Calu3 (cell line): ENCODE results near the gene IL1RN. TPM values are rescaled to one million over a fixed set of nuclear protein-coding genes. Genes with fewer than 3 reads are reported as not detected.
A peak's percentile ranks its signal among the peaks of the same experiment; 100 is the strongest.

Experiments used
- BruUV-seq: library from RNA; stranded (reverse); fragments of 400-500 nt; replicated peaks from 2 replicates; lab custom pipeline; 2021; lab: Mats Ljungman, UMichigan
- CTCF ChIA-PET: fragments of 300-600 bp; sonication (Branson Sonifier 250); formaldehyde crosslinking; loops from one replicate; lab custom pipeline; 2022; ENCODE audit warnings: antibody characterized with exemption; lab: Charles Lee
- DNase-seq: peaks from one replicate; pipeline ENCODE4 v3.0.0; 2022
- H3K27ac Mint-ChIP-seq: one replicate; pipeline ENCODE4 v1.8.0; 2022; ENCODE audit warnings: mixed read lengths; ENCODE audit not compliant: unreplicated experiment
- H3K27me3 Mint-ChIP-seq: one replicate; pipeline ENCODE4 v1.8.0; 2022; ENCODE audit warnings: mixed read lengths; ENCODE audit not compliant: unreplicated experiment
- H3K36me3 Mint-ChIP-seq: one replicate; pipeline ENCODE4 v1.8.0; 2022; ENCODE audit warnings: mild to moderate bottlenecking, moderate library complexity, mixed read lengths; ENCODE audit not compliant: insufficient read depth, unreplicated experiment
- H3K4me1 Mint-ChIP-seq: one replicate; pipeline ENCODE4 v1.8.0; 2022; ENCODE audit warnings: mild to moderate bottlenecking, low read depth, mixed read lengths; ENCODE audit not compliant: unreplicated experiment
- H3K4me3 Mint-ChIP-seq: one replicate; pipeline ENCODE4 v1.8.0; 2022; ENCODE audit warnings: mild to moderate bottlenecking, low read depth, moderate library complexity, mixed read lengths; ENCODE audit not compliant: unreplicated experiment
- H3K9me3 Mint-ChIP-seq: one replicate; pipeline ENCODE4 v1.8.0; 2022; ENCODE audit warnings: low read depth, mixed read lengths; ENCODE audit not compliant: unreplicated experiment
- intact Hi-C: fragments of 100-400 bp; cut with micrococcal nuclease; formaldehyde crosslinking; loops from one replicate; pipeline ENCODE4 v1.10.0; 2022; ENCODE audit not compliant: unreplicated experiment
- total RNA-seq: library from RNA; stranded (reverse); gene quantifications from 2 replicates; pipeline ENCODE4 v1.2.3, GENCODE V29; 2022
- TF ChIP-seq, protein P1 (sequence below): fragments of 200-600 bp; IDR thresholded peaks from one replicate; pipeline ENCODE4 v1.8.0; 2022; ENCODE audit warnings: antibody characterized with exemption; ENCODE audit not compliant: unreplicated experiment

IL1RN gene
- total RNA-seq, 1 experiment from 2014 or later, result 19.4 TPM

DNA sequence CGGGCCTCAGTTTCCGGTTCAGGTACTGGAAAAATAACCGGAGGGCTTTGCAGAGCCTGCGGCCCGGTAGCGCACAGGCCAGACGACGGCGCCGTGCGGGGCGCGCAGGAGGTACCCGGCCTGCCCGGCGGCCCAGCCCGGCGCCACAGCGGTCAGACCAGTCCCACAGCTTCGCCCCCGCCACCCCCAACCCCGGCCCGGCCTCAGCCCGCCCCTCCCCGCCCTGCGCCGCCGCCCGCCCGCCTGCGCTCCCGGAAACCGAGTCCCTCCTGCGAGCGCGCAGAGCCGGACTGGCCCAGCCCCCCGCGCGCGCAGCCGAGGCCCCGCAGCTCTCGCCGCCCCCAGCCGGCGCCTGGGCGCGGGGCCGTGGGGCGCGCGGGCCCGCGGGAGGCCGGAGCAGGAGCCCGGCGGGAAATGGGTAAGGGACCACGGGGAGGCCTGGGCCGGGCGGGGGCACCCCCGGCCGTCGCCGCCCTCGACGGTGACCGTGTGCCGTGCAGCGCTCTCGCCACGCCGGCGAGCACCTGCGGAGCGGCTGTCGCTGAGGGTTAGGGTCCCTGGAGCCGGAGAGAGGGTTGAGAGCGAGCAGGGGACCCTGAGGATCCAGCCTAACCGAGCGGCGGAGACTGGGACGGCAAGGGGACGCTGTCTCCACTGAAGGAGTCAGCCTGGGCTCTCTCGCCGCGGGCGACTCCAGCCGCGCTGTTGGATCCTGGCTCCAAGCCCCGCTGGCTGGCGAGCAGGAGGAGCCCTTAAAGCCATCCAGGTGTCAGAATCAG lies 29.9 kb downstream of the IL1RN start:
- Mint-ChIP-seq H3K4me1 (peaks cover 22% of the 10 kb centered on the region), H3K36me3 (peaks cover 21% of the 10 kb centered on the region), H3K27me3 (no peaks in the 10 kb centered on the region), H3K27ac (peak overlapping the region; percentile 75), H3K9me3 (no peaks in the 10 kb centered on the region), H3K4me3 (peak overlapping the region; percentile 84)
- DNase-seq, result peak; percentile 90
- no TSS peak for BruUV-seq
- TF ChIP-seq, protein P1, sequence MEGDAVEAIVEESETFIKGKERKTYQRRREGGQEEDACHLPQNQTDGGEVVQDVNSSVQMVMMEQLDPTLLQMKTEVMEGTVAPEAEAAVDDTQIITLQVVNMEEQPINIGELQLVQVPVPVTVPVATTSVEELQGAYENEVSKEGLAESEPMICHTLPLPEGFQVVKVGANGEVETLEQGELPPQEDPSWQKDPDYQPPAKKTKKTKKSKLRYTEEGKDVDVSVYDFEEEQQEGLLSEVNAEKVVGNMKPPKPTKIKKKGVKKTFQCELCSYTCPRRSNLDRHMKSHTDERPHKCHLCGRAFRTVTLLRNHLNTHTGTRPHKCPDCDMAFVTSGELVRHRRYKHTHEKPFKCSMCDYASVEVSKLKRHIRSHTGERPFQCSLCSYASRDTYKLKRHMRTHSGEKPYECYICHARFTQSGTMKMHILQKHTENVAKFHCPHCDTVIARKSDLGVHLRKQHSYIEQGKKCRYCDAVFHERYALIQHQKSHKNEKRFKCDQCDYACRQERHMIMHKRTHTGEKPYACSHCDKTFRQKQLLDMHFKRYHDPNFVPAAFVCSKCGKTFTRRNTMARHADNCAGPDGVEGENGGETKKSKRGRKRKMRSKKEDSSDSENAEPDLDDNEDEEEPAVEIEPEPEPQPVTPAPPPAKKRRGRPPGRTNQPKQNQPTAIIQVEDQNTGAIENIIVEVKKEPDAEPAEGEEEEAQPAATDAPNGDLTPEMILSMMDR, result no peak
- intact Hi-C loops, result no loop called here
- CTCF ChIA-PET, result interaction anchor here (0.6 to 1.9 kb wide), 4 partner anchors 19 to 503 kb away, joined by 3 to 9 read pairs (median 4); no protein-coding TSS in a partner anchor

DNA sequence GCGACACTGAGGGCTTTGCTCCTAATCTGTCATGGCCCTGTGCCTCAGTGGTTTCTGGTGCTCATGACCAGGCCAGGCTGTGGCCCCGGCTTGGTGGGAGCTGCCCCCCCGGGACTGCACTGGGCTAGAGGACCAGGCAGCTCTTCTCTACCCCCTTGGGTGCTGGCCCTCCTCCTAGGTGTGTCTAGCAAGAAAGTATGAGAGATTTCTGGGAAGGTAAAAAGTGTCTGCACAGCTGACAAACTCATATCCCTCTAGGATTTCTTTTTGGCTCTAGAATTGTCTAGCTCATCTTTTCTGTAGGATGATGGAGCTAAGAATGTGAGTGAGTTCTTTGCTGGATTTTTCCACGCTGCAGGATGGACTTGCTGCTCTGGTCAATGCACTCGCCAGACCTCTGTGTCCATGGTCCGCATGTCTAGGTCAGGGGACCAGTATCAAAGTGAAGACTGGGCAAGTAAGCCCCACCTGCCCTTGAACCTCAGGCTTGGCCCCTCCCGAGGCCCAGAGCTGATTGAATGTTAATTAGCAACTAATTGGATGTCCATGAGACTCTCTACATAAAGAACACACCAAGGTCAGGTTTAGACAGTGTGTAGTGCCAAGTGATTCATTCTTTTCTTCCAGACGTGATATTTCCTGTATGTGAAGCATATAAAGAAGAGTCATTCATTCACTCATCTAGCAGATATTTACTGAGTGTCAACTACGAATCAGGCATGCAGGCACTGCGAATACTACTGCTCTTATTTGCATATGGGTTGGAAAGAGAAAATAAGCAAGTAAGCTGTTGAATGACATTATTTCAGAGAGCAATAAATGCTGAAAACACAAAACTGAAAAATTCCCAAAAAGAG lies 30.7 kb downstream of the IL1RN start:
- Mint-ChIP-seq H3K9me3 (no peaks in the 10 kb centered on the region), H3K36me3 (peaks cover 21% of the 10 kb centered on the region), H3K4me1 (peaks cover 22% of the 10 kb centered on the region), H3K27ac (peak overlapping the region; percentile 75), H3K4me3 (peak overlapping the region; percentile 84), H3K27me3 (no peaks in the 10 kb centered on the region)
- DNase-seq, result no peak
- no TSS peak for BruUV-seq
- intact Hi-C loops, result no loop called here
- CTCF ChIA-PET, result interaction anchor here (0.6 to 1.9 kb wide), 5 partner anchors 10 to 41 kb away, joined by 3 to 9 read pairs (median 4); no protein-coding TSS in a partner anchor
- TF ChIP-seq, protein P1, result no peak

DNA sequence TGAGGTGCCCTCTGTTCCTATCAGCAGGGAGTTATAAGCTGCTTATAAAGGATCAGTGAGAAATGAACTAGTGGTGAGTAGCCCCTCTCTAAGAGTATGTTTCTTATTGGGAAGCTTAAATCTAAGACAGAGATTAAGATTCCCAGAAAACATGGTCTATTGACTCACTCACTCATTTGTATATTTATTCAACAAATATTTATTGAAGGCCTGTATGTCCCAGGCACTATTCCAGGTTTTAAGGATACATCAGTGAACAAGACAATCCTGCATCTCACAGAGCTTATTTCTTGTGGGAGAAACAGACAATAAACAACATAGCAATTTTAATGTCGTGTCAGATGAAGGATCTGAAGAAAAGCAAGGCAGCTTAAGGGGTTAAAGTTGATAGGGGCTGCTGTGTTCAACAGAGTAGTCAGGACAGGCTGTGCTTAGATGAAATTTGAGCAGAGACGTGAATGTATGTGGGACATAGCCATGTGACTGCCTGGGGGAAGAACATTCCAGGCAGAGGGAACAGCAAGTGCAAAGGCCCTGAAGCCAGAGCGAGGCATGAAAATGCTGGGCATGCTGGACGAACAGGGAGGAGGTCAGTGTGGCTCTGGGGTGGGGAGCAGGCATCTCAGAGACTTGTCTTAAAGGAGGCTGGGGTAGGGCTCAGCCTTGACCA lies 31.6 kb downstream of the IL1RN start:
- no peaks in the 10 kb centered on the region for H3K9me3 Mint-ChIP-seq
- peaks cover 26% of the 10 kb centered on the region for H3K4me1 Mint-ChIP-seq
- BruUV-seq, result TSS peak; percentile 41
- no peak overlapping the region for H3K27ac Mint-ChIP-seq
- no peaks in the 10 kb centered on the region for H3K27me3 Mint-ChIP-seq
- H3K36me3 Mint-ChIP-seq, result peaks cover 21% of the 10 kb centered on the region
- TF ChIP-seq, protein P1, result no peak
- intact Hi-C loops, result no loop called here
- no peak for DNase-seq
- H3K4me3 Mint-ChIP-seq, result peak overlapping the region; percentile 84
- CTCF ChIA-PET, result interaction anchor here (0.6 to 1.3 kb wide), 3 partner anchors 9 to 22 kb away, joined by 4 to 5 read pairs (median 4); no protein-coding TSS in a partner anchor

DNA sequence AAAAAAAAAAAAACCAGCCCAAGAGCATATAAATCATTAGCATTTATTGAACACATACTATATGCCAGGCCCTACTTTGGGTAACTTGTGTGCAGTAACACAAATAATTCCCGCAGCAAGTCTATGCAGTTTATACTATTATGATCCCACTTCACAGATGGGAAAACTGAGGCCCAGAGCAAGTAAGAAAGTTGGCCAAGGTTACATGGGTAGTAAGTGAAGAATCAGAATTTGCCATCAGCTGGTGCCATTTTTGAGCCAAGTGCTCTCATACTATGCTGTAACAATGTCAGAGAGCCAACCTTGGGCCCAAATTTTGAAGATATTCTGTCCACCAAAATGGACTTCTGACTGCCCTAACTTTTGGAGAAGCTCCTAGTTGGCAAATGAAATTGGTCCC lies 32.9 kb downstream of the IL1RN start:
- Mint-ChIP-seq H3K4me1 (peaks cover 37% of the 10 kb centered on the region), H3K36me3 (peaks cover 21% of the 10 kb centered on the region), H3K27ac (no peak overlapping the region), H3K9me3 (no peaks in the 10 kb centered on the region), H3K4me3 (no peak overlapping the region), H3K27me3 (no peaks in the 10 kb centered on the region)
- intact Hi-C loops, result no loop called here
- CTCF ChIA-PET, result no interaction called here
- BruUV-seq, result no TSS peak
- TF ChIP-seq, protein P1, result no peak
- DNase-seq, result no peak
